ENCODE results near the gene ZNF44. TPM values are rescaled to one million over a fixed set of nuclear protein-coding genes. Genes with fewer than 3 reads are reported as not detected.

Gene ZNF44
- total and polyA plus RNA-seq, 9 of the 15 experiments (the other 6 are each of a cell fraction or from before 2014, with no cell fraction given) = 2.6 to 8.3 (median 4.4) TPM

GRCh38 chr19:12284631-12285030, 10.1 kb downstream of the ZNF44 start (continued):
- no peak for TF ChIP-seq ZNF318 (IDR thresholded peaks at IDR 0.05; ENCODE audit: borderline replicate concordance in 1 of 2, low read depth in 1 of 2)
- no peak for TF ChIP-seq MTA1 (IDR thresholded peaks at IDR 0.05; ENCODE audit: borderline replicate concordance)

DNA sequence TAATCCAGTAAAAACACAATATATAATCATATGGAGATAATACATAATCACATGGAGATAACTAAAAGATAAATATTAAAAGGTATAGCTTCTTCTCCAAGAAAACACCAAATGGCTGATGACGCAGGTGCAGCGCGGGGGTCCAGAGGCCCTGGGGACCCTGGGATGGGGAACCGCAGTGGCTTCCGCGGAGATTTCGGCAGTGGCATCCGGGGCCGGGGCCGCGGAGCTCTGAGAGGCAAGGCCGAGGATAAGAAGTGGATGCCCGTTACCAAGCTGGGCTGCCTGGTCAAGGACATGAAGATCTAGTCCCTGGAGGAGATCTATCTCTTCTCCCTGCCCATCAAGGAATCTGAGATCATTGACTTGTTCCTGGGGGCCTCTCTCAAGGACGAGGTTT, 10.5 kb downstream of the ZNF44 start:
- POLR2A ChIA-PET = no interaction called here
- TF ChIP-seq SP1 (CRISPR knock-in tag; IDR thresholded peaks at IDR 0.05) (no peak), ZNF3 (CRISPR knock-in tag; IDR thresholded peaks at IDR 0.05) (no peak), SIN3A (IDR thresholded peaks at IDR 0.05; ENCODE audit: borderline replicate concordance in 2 of 2, control insufficient read depth in 1 of 2, low read depth in 2 of 2, low read length in 2 of 2) (no peak), CAMTA2 (CRISPR knock-in tag; conservative IDR thresholded peaks at IDR 0.05) (no peak), ZZZ3 (IDR thresholded peaks at IDR 0.05) (no peak)
- TF ChIP-seq, protein P1, sequence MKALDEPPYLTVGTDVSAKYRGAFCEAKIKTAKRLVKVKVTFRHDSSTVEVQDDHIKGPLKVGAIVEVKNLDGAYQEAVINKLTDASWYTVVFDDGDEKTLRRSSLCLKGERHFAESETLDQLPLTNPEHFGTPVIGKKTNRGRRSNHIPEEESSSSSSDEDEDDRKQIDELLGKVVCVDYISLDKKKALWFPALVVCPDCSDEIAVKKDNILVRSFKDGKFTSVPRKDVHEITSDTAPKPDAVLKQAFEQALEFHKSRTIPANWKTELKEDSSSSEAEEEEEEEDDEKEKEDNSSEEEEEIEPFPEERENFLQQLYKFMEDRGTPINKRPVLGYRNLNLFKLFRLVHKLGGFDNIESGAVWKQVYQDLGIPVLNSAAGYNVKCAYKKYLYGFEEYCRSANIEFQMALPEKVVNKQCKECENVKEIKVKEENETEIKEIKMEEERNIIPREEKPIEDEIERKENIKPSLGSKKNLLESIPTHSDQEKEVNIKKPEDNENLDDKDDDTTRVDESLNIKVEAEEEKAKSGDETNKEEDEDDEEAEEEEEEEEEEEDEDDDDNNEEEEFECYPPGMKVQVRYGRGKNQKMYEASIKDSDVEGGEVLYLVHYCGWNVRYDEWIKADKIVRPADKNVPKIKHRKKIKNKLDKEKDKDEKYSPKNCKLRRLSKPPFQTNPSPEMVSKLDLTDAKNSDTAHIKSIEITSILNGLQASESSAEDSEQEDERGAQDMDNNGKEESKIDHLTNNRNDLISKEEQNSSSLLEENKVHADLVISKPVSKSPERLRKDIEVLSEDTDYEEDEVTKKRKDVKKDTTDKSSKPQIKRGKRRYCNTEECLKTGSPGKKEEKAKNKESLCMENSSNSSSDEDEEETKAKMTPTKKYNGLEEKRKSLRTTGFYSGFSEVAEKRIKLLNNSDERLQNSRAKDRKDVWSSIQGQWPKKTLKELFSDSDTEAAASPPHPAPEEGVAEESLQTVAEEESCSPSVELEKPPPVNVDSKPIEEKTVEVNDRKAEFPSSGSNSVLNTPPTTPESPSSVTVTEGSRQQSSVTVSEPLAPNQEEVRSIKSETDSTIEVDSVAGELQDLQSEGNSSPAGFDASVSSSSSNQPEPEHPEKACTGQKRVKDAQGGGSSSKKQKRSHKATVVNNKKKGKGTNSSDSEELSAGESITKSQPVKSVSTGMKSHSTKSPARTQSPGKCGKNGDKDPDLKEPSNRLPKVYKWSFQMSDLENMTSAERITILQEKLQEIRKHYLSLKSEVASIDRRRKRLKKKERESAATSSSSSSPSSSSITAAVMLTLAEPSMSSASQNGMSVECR (CRISPR knock-in tag; IDR thresholded peaks at IDR 0.05) = no peak

More for the DNA sequence above, 10.5 kb downstream of the ZNF44 start:
- H3K4me1 ChIP-seq (replicated peaks in 1 of 2; ENCODE audit: control insufficient read depth in 2 of 2, insufficient read depth in 2 of 2, low read length in 2 of 2) = no peaks in the 10 kb centered on the region
- H3K9ac ChIP-seq (ENCODE audit: insufficient read depth in 1 of 2, low read depth in 2 of 2, low read length in 2 of 2) = no peak overlapping the region
- ATAC-seq = no peak
- H3K4me2 ChIP-seq (ENCODE audit: insufficient read depth, low read length) = no peak overlapping the region
- no peak overlapping the region for H3K4me3 ChIP-seq
- intact Hi-C loops (cut with micrococcal nuclease) = no loop called here
- WGBS (ENCODE audit: insufficient coverage, low coverage, missing lambda C conversion rate) = 82% methylated on average over 13 of the region's 14 CpGs
- H3K27me3 ChIP-seq (ENCODE audit: control insufficient read depth in 2 of 2, insufficient read depth in 2 of 2, low read length in 2 of 2) = no peaks in the 10 kb centered on the region
- no TSS peak for BruUV-seq (replicated peaks)
- DNase-seq (ENCODE audit: extremely low read depth in 1 of 4, low spot score in 3 of 4) = no peak
- H2AFZ ChIP-seq (ENCODE audit: low read depth, low read length) = no peak overlapping the region
- no peaks in the 10 kb centered on the region for H3K9me1 ChIP-seq (ENCODE audit: control insufficient read depth, insufficient read depth, low read length)
- in situ Hi-C loops (cut with MboI) = no loop called here
- H4K20me1 ChIP-seq (replicated peaks; ENCODE audit: control insufficient read depth, insufficient read depth, low read length) = no peaks in the 10 kb centered on the region
- H3K36me3 ChIP-seq (ENCODE audit: control insufficient read depth, insufficient read depth, low read length) = no peaks in the 10 kb centered on the region; the same call in 2 of the 3 replicates
- peaks cover 2% of the 10 kb centered on the region; the same call in 1 of the 3 replicates for H3K79me2 ChIP-seq (ENCODE audit: control insufficient read depth, insufficient read depth, low read length)
- no peak overlapping the region for H3K27ac ChIP-seq (ENCODE audit: extremely low read depth, low read depth, low read length)
- H3K9me3 ChIP-seq (replicated peaks; ENCODE audit: control insufficient read depth, insufficient read depth, low read depth, low read length) = no peaks in the 10 kb centered on the region
- no peak for FAIRE-seq
- CTCF ChIA-PET (ENCODE audit: low intra/inter-chr PET ratio) = no interaction called here

All from K562 (cell line).